ENCODE measurements around the gene NMNAT3.

DNA sequence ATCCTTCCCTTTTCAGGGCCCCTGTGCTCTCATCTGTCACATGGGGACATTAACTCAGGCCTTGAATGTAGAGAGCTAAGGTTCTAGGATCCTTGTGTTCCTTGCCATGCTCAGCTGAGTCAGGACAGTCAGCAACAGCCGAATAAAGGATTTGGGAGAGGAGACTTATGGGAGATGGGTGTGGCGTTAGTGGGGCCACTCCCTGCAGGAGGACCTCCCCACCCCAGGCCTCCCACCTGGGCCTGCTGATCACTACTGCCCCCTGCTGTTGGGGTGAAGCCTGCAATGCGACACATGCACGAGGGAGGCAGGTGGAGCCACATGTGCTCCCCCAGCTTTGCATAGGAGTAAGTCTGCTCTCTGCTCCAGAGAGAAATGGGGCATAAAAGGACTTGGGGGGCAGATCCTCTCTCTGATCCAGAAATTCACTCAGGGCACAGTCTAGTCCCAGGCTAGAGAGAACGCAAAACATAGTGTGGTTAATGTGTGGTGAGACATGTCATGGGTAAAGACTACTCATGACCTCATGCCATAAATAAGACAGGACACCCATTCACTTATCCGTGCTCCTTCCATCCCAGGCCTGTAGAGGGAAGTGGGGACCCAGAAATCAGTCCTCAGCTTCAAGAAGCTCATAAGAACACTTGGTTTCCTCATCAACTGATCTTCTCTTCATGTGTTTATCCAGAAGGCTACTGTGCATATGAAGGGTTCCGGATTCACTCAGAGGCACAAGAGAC lies 157.6 kb downstream of the NMNAT3 start:
- TF ChIP-seq EZH2 (IDR thresholded peaks at IDR 0.05; ENCODE audit: borderline replicate concordance, low read depth, low read length, severe bottlenecking) = no peak
- TF ChIP-seq, protein P1, sequence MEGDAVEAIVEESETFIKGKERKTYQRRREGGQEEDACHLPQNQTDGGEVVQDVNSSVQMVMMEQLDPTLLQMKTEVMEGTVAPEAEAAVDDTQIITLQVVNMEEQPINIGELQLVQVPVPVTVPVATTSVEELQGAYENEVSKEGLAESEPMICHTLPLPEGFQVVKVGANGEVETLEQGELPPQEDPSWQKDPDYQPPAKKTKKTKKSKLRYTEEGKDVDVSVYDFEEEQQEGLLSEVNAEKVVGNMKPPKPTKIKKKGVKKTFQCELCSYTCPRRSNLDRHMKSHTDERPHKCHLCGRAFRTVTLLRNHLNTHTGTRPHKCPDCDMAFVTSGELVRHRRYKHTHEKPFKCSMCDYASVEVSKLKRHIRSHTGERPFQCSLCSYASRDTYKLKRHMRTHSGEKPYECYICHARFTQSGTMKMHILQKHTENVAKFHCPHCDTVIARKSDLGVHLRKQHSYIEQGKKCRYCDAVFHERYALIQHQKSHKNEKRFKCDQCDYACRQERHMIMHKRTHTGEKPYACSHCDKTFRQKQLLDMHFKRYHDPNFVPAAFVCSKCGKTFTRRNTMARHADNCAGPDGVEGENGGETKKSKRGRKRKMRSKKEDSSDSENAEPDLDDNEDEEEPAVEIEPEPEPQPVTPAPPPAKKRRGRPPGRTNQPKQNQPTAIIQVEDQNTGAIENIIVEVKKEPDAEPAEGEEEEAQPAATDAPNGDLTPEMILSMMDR (IDR thresholded peaks at IDR 0.05; ENCODE audit: borderline replicate concordance, extremely low read depth, low read length, poor library complexity, severe bottlenecking) = peak; percentile 37

All from DND-41 (cell line).